Measurements from ENCODE around the gene MBNL2. TPM values are rescaled to one million over a fixed set of nuclear protein-coding genes. Genes with fewer than 3 reads are reported as not detected.
"Not testable (repeated sequence)": the region's sequence is repeated elsewhere in the genome, so short reads cannot be mapped to it uniquely, and the experiment has no call there.

The MBNL2 gene
- total RNA-seq, 1 donor from 2014 or later: 28.1 TPM

- no peak for ATAC-seq
Observed at GRCh38 chr13:97329331-97329730, 107.2 kb downstream of the MBNL2 start.

- ATAC-seq: no peak
Observed at GRCh38 chr13:97330448-97330847, 108.3 kb downstream of the MBNL2 start.

- ATAC-seq: no peak
Observed at GRCh38 chr13:97332742-97333141, 110.6 kb downstream of the MBNL2 start.

GRCh38 chr13:97333983-97334382, 111.8 kb downstream of the MBNL2 start:
- ATAC-seq: no peak

GRCh38 chr13:97334690-97335089, 112.6 kb downstream of the MBNL2 start:
- no peak for ATAC-seq

GRCh38 chr13:97335488-97336134, 113.5 kb downstream of the MBNL2 start:
- peak; percentile 58 for ATAC-seq

GRCh38 chr13:97337985-97338499, 115.9 kb downstream of the MBNL2 start:
- ATAC-seq: no peak

- no peak for ATAC-seq
Observed at GRCh38 chr13:97338571-97338970, 116.4 kb downstream of the MBNL2 start.

- no peak for ATAC-seq
Observed at GRCh38 chr13:97339019-97339987, 117.2 kb downstream of the MBNL2 start.

- no peak for ATAC-seq
Observed at GRCh38 chr13:97339988-97340749, 118.0 kb downstream of the MBNL2 start.

- no peak for ATAC-seq
Observed at GRCh38 chr13:97341135-97341534, 119.0 kb downstream of the MBNL2 start.

- ATAC-seq: no peak
Observed at GRCh38 chr13:97342136-97342535, 120.0 kb downstream of the MBNL2 start.

- ATAC-seq: no peak
Observed at GRCh38 chr13:97342936-97343335, 120.8 kb downstream of the MBNL2 start.

- peak; percentile 76 for ATAC-seq
Observed at GRCh38 chr13:97344265-97345175, 122.4 kb downstream of the MBNL2 start.

- no peak for ATAC-seq
Observed at GRCh38 chr13:97346097-97346496, 124.0 kb downstream of the MBNL2 start.

GRCh38 chr13:97346561-97347254, 124.6 kb downstream of the MBNL2 start:
- no peak for ATAC-seq

- no peak for ATAC-seq
Observed at GRCh38 chr13:97347255-97347932, 125.3 kb downstream of the MBNL2 start.

GRCh38 chr13:97348569-97349100, 126.5 kb downstream of the MBNL2 start:
- ATAC-seq: no peak

- not testable (repeated sequence) for ATAC-seq
Observed at GRCh38 chr13:97352012-97352411, 129.9 kb downstream of the MBNL2 start.

- no peak for ATAC-seq
Observed at GRCh38 chr13:97352815-97353214, 130.7 kb downstream of the MBNL2 start.

Data from esophagus mucosa (tissue), 1 donor.